IMR-90 (cell line): ENCODE measurements around the gene NEUROD6. TPM values are rescaled to one million over a fixed set of nuclear protein-coding genes. Genes with fewer than 3 reads are reported as not detected.

Experiments
- ATAC-seq: fragments of 200-7000 bp; cut with Tn5 transposase; 2 replicates; pipeline ENCODE4 v1.9.1; 2020; ENCODE audit warnings: low read depth, mild to moderate bottlenecking, moderate library complexity
- BruUV-seq: library from RNA; stranded (reverse); fragments of 400-500 nt; replicated peaks from 2 replicates; lab custom pipeline; 2021; lab: Mats Ljungman, UMichigan
- CTCF ChIA-PET: fragments of 300-600 bp; formaldehyde crosslinking; extraction: SDS; loops from one replicate; lab custom pipeline; 2021; ENCODE audit warnings: antibody characterized with exemption; lab: Yijun Ruan, JAX
- POLR2A ChIA-PET: fragments of 300-600 bp; sonication (Branson Sonifier 250); formaldehyde crosslinking; loops from one replicate; lab custom pipeline; 2022; ENCODE audit warnings: antibody characterized with exemption; ENCODE audit not compliant: unreplicated experiment; lab: Charles Lee
- DNase-seq: peaks from one replicate; pipeline ENCODE4 v3.0.0; 2013
- H2AFZ ChIP-seq: replicated peaks from 2 replicates; pipeline ENCODE3; 2013; ENCODE audit warnings: low read length, mild to moderate bottlenecking; ENCODE audit not compliant: poor library complexity
- H2AK5ac ChIP-seq: 2 replicates; pipeline ENCODE4 v1.6.1; 2013; ENCODE audit warnings: low read depth, low read length, inconsistent platforms
- H2AK9ac ChIP-seq: replicated peaks from 2 replicates; pipeline ENCODE3; 2013; ENCODE audit warnings: mild to moderate bottlenecking, low read depth, low read length, moderate library complexity; ENCODE audit not compliant: poor library complexity
- H2BK120ac ChIP-seq: 2 replicates; pipeline ENCODE4 v1.6.1; 2013; ENCODE audit warnings: low read depth, low read length, inconsistent platforms
- H2BK15ac ChIP-seq: 3 replicates; pipeline ENCODE4 v1.6.1; 2013; ENCODE audit warnings: low read depth, low read length, inconsistent platforms
- H2BK20ac ChIP-seq: 2 replicates; pipeline ENCODE4 v1.6.1; 2013; ENCODE audit warnings: low read depth, mild to moderate bottlenecking, inconsistent platforms, low read length, moderate library complexity
- H2BK5ac ChIP-seq: 2 replicates; pipeline ENCODE4 v1.6.1; 2013; ENCODE audit warnings: mild to moderate bottlenecking, low read depth, low read length, inconsistent platforms; ENCODE audit not compliant: poor library complexity, severe bottlenecking
- H3K14ac ChIP-seq: replicated peaks from 2 replicates; pipeline ENCODE4 v1.6.1; 2013; ENCODE audit warnings: low read depth, low read length, inconsistent platforms
- H3K18ac ChIP-seq: 2 replicates; pipeline ENCODE4 v1.6.1; 2013; ENCODE audit warnings: low read depth, low read length, control low read depth
- H3K23ac ChIP-seq: 2 replicates; pipeline ENCODE4 v1.6.1; 2013; ENCODE audit warnings: low read depth, low read length, inconsistent platforms
- H3K27ac ChIP-seq: 2 replicates; pipeline ENCODE4 v1.5.1; 2013; ENCODE audit warnings: mild to moderate bottlenecking, control low read depth, low read length; ENCODE audit not compliant: insufficient read depth
- H3K27me3 ChIP-seq: 2 replicates; pipeline ENCODE4 v1.6.1; 2013; ENCODE audit warnings: low read length; ENCODE audit not compliant: control insufficient read depth, insufficient read depth
- H3K36me3 ChIP-seq: 2 replicates; pipeline ENCODE4 v1.6.1; 2013; ENCODE audit warnings: low read length, mixed read lengths; ENCODE audit not compliant: control insufficient read depth, insufficient read depth
- H3K4ac ChIP-seq: 2 replicates; pipeline ENCODE4 v1.6.1; 2013; ENCODE audit warnings: low read depth, low read length, inconsistent platforms
- H3K4me1 ChIP-seq: 2 replicates; pipeline ENCODE4 v1.6.1; 2013; ENCODE audit warnings: low read length, mixed read lengths; ENCODE audit not compliant: control insufficient read depth, insufficient read depth
- H3K4me2 ChIP-seq: 2 replicates; pipeline ENCODE4 v1.6.1; 2013; ENCODE audit warnings: low read depth, mild to moderate bottlenecking, control low read depth, low read length, moderate library complexity
- H3K4me3 ChIP-seq: 2 replicates; pipeline ENCODE4 v1.5.1; 2013; ENCODE audit warnings: low read depth, mild to moderate bottlenecking, control low read depth, low read length, moderate library complexity; ENCODE audit not compliant: insufficient read depth
- H3K56ac ChIP-seq: 2 replicates; pipeline ENCODE4 v1.6.1; 2013; ENCODE audit warnings: low read length, inconsistent platforms; ENCODE audit not compliant: insufficient read depth; ENCODE audit errors: extremely low read depth
- H3K79me1 ChIP-seq, 2 experiments: 2 replicates each; pipeline ENCODE4 v1.6.1; 2013; ENCODE audit warnings: low read length in 2 of 2, inconsistent platforms in 1 of 2, low read depth in 1 of 2
- H3K9ac ChIP-seq: 2 replicates; pipeline ENCODE4 v1.6.1; 2013; ENCODE audit warnings: low read depth, low read length, control low read depth
- H3K9me1 ChIP-seq: 2 replicates; pipeline ENCODE4 v1.6.1; 2013; ENCODE audit warnings: low read length, inconsistent platforms; ENCODE audit not compliant: insufficient read depth
- H3K9me3 ChIP-seq: 2 replicates; pipeline ENCODE4 v1.6.1; 2013; ENCODE audit warnings: low read length; ENCODE audit not compliant: control insufficient read depth, insufficient read depth
- H4K20me1 ChIP-seq: 2 replicates; pipeline ENCODE4 v1.6.1; 2013; ENCODE audit warnings: low read length, inconsistent platforms; ENCODE audit not compliant: insufficient read depth
- H4K5ac ChIP-seq: 2 replicates; pipeline ENCODE4 v1.6.1; 2013; ENCODE audit warnings: mild to moderate bottlenecking, low read depth, low read length, control low read depth
- H4K8ac ChIP-seq, 2 experiments: 2 replicates each; pipeline ENCODE4 v1.6.1; 2013; ENCODE audit warnings: low read depth in 2 of 2, low read length in 2 of 2, control low read depth in 1 of 2, inconsistent platforms in 1 of 2
- H4K91ac ChIP-seq: 2 replicates; pipeline ENCODE4 v1.6.1; 2013; ENCODE audit warnings: low read depth, low read length, inconsistent platforms; ENCODE audit not compliant: insufficient read depth
- BHLHE40 ChIP-seq: fragments of 150-350 bp; IDR thresholded peaks from 2 replicates; pipeline ENCODE4 v1.6.1; 2016; ENCODE audit warnings: mild to moderate bottlenecking, low read depth, low read length
- CEBPB ChIP-seq: IDR thresholded peaks from 2 replicates; pipeline ENCODE4 v1.6.1; 2012; ENCODE audit warnings: low read depth, low read length, improper control_type of control experiment
- CHD1 ChIP-seq: IDR thresholded peaks from 2 replicates; pipeline ENCODE4 v1.6.1; 2012; ENCODE audit warnings: low read depth, low read length, improper control_type of control experiment
- ELK1 ChIP-seq: fragments of 150-350 bp; IDR thresholded peaks from 2 replicates; pipeline ENCODE4 v1.6.1; 2016; ENCODE audit warnings: low read depth, mild to moderate bottlenecking, low read length, moderate library complexity, borderline replicate concordance
- FOS ChIP-seq: fragments of 150-350 bp; IDR thresholded peaks from 2 replicates; pipeline ENCODE4 v1.6.1; 2016; ENCODE audit warnings: low read depth, low read length
- MAFK ChIP-seq: IDR thresholded peaks from 2 replicates; pipeline ENCODE4 v1.6.1; 2012; ENCODE audit warnings: low read depth, low read length, improper control_type of control experiment
- MAZ ChIP-seq: IDR thresholded peaks from 2 replicates; pipeline ENCODE4 v1.6.1; 2012; ENCODE audit warnings: low read depth, mild to moderate bottlenecking, low read length, improper control_type of control experiment, moderate library complexity, borderline replicate concordance
- MXI1 ChIP-seq: IDR thresholded peaks from 2 replicates; pipeline ENCODE4 v1.6.1; 2012; ENCODE audit warnings: low read depth, mild to moderate bottlenecking, low read length, moderate library complexity, borderline replicate concordance
- NFE2L2 ChIP-seq: fragments of 150-350 bp; IDR thresholded peaks from 2 replicates; pipeline ENCODE4 v1.6.1; 2016; ENCODE audit warnings: low read depth, mild to moderate bottlenecking, low read length
- POLR2A ChIP-seq: IDR thresholded peaks from 2 replicates; pipeline ENCODE4 v1.6.1; 2012; ENCODE audit warnings: mild to moderate bottlenecking, low read depth, low read length
- RAD21 ChIP-seq: IDR thresholded peaks from 2 replicates; pipeline ENCODE4 v1.6.1; 2012; ENCODE audit warnings: low read length, improper control_type of control experiment
- RCOR1 ChIP-seq: IDR thresholded peaks from 2 replicates; pipeline ENCODE4 v1.6.1; 2012; ENCODE audit warnings: mild to moderate bottlenecking, low read length, improper control_type of control experiment; ENCODE audit not compliant: insufficient replicate concordance
- RFX5 ChIP-seq: IDR thresholded peaks from 2 replicates; pipeline ENCODE4 v1.8.0; 2012; ENCODE audit warnings: low read depth, mild to moderate bottlenecking, low read length, moderate library complexity
- SMC3 ChIP-seq: fragments of 150-350 bp; IDR thresholded peaks from 2 replicates; pipeline ENCODE4 v1.6.1; 2016; ENCODE audit warnings: low read depth, mild to moderate bottlenecking, antibody characterized with exemption, low read length, moderate library complexity
- USF2 ChIP-seq: fragments of 150-350 bp; IDR thresholded peaks from 2 replicates; pipeline ENCODE4 v1.6.1; 2017; ENCODE audit warnings: mild to moderate bottlenecking, antibody characterized with exemption, low read length, low read depth
- WGBS, 2 experiments: methylation state at CpG; one replicate each; pipeline versions ENCODE4 v1.1.5 to v1.1.7; 2013; ENCODE audit warnings: missing lambda C conversion rate in 2 of 2; ENCODE audit not compliant: insufficient read length in 1 of 2; ENCODE audit errors: extremely low coverage in 2 of 2; 5-methylcytosine and 5-hydroxymethylcytosine counted together
- dilution Hi-C: fragments of 300-500 bp; cut with HindIII; formaldehyde crosslinking; loops from one replicate; pipeline ENCODE4 v1.14.3; 2018; ENCODE audit warnings: low sequenced_read_pairs; ENCODE audit not compliant: unreplicated experiment
- in situ Hi-C: fragments of 300-500 bp; cut with MboI; formaldehyde crosslinking; loops from 3 replicates; pipeline ENCODE4 v1.14.3; 2019; ENCODE audit warnings: low sequenced_read_pairs, inconsistent platforms, mixed read lengths
- intact Hi-C: fragments of 100-400 bp; cut with micrococcal nuclease; formaldehyde crosslinking; loops from 2 replicates; pipeline ENCODE4 v1.10.0; 2022
- polyA plus RNA-seq, 3 experiments: library from polyadenylated mRNA; depleted of rRNA; stranded (reverse); fragments of >200 nt; gene quantifications; 2 replicates each; pipeline ENCODE4 v1.2.3, GENCODE V29; 2012; ENCODE audit warnings: low replicate concordance in 1 of 3
- total RNA-seq: library from RNA; depleted of rRNA; stranded (reverse); fragments of >200 nt; gene quantifications from 2 replicates; pipeline ENCODE4 v1.2.3, GENCODE V29; 2012
- TF ChIP-seq, protein P1 (sequence below): conservative IDR thresholded peaks from 2 replicates; pipeline ENCODE4 v1.5.1; 2012; ENCODE audit warnings: mild to moderate bottlenecking, low read depth, low read length, improper control_type of control experiment

Gene NEUROD6
- total and polyA plus RNA-seq, 2 of the 4 experiments (the other 2 are of a cell fraction): not detected

GRCh38 chr7:31333291-31333690 lies 7.2 kb downstream of the NEUROD6 start:
- in situ Hi-C loops: no loop called here
- Histone ChIP-seq H4K91ac (no peak overlapping the region), H3K9me3 (no peaks in the 10 kb centered on the region), H3K27me3 (peaks cover 2% of the 10 kb centered on the region; the same call in 1 of the 2 replicates), H3K18ac (no peak overlapping the region), H2AK9ac (no peak overlapping the region), H3K14ac (no peak overlapping the region), H4K5ac (no peak overlapping the region), H4K8ac (no peak overlapping the region), H3K56ac (no peak overlapping the region), H4K20me1 (no peaks in the 10 kb centered on the region), H3K4me3 (no peak overlapping the region), H2BK20ac (no peak overlapping the region), H3K9ac (no peak overlapping the region), H3K4me2 (no peak overlapping the region), H3K4me1 (no peaks in the 10 kb centered on the region), H2BK15ac (no peak overlapping the region), H2BK5ac (no peak overlapping the region), H3K27ac (no peak overlapping the region), H3K4ac (no peak overlapping the region), H3K9me1 (no peaks in the 10 kb centered on the region), H2AFZ (no peak overlapping the region), H2BK120ac (no peak overlapping the region), H3K23ac (no peak overlapping the region), H3K36me3 (no peaks in the 10 kb centered on the region), H2AK5ac (no peak overlapping the region), H3K79me1 (no peaks in the 10 kb centered on the region)
- BruUV-seq: no TSS peak
- TF ChIP-seq RAD21: no peak
- no peak for TF ChIP-seq SMC3
- no peak for TF ChIP-seq CHD1
- no peak for TF ChIP-seq CEBPB
- TF ChIP-seq RCOR1: no peak
- TF ChIP-seq POLR2A: no peak
- no peak for TF ChIP-seq NFE2L2
- no peak for TF ChIP-seq MAFK
- no peak for TF ChIP-seq USF2
- no peak for TF ChIP-seq MAZ
- no peak for TF ChIP-seq ELK1
- no peak for TF ChIP-seq BHLHE40
- TF ChIP-seq MXI1: no peak
- no peak for TF ChIP-seq RFX5
- TF ChIP-seq, protein P1, sequence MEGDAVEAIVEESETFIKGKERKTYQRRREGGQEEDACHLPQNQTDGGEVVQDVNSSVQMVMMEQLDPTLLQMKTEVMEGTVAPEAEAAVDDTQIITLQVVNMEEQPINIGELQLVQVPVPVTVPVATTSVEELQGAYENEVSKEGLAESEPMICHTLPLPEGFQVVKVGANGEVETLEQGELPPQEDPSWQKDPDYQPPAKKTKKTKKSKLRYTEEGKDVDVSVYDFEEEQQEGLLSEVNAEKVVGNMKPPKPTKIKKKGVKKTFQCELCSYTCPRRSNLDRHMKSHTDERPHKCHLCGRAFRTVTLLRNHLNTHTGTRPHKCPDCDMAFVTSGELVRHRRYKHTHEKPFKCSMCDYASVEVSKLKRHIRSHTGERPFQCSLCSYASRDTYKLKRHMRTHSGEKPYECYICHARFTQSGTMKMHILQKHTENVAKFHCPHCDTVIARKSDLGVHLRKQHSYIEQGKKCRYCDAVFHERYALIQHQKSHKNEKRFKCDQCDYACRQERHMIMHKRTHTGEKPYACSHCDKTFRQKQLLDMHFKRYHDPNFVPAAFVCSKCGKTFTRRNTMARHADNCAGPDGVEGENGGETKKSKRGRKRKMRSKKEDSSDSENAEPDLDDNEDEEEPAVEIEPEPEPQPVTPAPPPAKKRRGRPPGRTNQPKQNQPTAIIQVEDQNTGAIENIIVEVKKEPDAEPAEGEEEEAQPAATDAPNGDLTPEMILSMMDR: no peak
- TF ChIP-seq FOS: no peak
- ChIA-PET CTCF (no interaction called here), POLR2A (no interaction called here)
- no CpG with 5 or more reads among the region's 2 CpGs for WGBS, 2 experiments
- DNase-seq: no peak
- ATAC-seq: no peak
- dilution Hi-C loops: no loop called here
- intact Hi-C loops: no loop called here
